GM21576 (cell line): ENCODE results near the gene MARCHF9.

Experiments used
- ATAC-seq: cut with Tn5 transposase; IDR thresholded peaks from one replicate; pipeline ENCODE4 v1.9.1; 2021; ENCODE audit warnings: mild to moderate bottlenecking, moderate library complexity; ENCODE audit not compliant: unreplicated experiment

MARCHF9 gene

DNA sequence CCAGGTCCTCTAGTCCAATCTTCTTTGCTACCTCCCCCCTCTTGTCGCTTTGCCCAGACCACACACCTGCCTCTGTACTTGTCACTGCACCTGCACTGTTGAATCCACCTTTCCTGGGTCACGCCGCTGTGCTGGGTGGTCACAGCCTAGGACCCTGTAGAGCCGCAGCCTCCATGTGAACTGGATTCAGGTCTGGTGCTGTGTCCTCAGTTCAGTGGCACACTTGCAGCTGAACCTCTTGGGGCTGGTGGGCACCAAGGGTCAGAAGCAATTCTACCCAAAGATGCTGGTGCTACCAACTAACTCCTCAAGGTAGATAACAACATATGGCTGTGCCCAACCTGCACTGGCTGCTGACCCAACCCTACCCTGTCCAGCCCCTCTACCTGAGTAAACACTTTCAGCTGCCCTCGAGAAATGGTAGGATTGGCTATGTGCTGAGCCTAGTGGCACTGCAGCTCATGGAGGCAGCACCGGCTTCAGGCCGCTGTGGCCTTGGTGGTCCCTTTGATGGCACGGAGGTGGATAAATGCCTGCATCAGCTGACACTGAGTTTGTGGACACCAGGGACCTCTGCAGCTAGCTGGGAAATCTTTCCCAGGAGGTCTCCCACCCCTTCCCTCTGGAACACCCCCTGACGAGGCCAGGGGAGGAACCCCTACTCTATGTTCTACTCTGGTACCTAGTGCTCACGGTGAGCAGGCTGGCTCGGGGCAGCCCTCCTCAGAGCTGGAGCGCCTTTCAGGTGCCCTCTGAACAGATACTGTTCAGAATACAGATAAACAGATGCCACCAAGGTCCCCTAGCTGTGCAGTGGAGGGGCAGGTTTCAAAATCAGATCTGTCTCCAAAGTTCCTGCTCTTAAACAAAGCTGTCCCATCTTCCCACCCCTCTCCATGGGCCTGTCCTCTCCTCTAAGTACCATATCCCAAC, 30.6 kb upstream of the MARCHF9 start:
- no peak for ATAC-seq

DNA sequence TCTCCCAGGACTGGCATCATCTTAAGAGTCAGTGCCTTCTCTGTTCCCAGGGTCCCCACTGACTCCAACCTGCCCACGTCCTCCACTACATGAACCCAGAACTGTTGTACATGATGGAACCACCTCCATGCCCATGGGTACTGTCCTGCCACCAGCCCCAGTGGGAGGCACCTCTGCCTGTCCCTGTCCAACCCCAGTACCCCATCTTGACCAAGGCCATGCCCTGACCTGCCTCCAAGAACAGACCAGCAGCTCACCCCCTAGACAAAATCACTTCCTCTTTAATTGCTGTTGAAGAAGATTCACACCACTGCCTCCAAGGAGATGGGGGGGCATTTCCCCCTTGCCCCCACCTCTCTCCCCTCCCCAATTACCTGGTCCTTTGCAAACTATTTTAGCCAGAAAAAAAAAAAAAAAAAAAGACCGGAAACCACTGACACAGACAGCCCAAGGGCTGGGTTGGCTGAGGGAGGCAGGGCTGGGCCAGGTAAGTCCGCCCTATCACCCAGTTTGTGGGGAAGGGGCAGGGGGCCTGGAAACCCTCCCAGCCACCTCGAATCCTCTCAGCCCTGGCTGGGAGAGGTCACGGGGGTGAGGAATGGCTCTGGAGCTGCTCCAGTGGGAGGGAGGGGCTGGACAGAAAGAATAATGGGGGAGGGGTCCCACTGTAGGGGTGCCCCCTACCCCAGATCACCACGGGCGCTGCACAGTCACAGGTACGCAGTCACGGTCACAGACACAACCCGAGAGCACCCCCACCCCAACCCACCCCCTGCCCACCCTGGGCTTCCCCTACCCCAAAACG, 29.8 kb upstream of the MARCHF9 start:
- no peak for ATAC-seq

DNA sequence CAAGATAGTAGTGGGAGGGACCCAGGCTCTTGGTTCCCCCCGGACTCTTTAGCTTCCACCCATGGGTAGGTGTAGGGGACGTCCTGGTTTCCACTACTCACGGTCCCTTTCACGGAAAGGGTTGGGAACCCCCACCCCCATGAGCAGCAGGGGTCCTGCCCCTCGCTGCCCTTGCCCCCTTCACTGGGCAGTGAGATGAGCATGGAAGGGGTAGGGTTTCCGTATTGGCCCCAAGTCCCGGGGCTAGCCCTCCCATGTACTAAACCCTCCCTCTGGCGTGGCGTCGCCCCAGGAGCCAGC, 29.1 kb upstream of the MARCHF9 start:
- no peak for ATAC-seq

DNA sequence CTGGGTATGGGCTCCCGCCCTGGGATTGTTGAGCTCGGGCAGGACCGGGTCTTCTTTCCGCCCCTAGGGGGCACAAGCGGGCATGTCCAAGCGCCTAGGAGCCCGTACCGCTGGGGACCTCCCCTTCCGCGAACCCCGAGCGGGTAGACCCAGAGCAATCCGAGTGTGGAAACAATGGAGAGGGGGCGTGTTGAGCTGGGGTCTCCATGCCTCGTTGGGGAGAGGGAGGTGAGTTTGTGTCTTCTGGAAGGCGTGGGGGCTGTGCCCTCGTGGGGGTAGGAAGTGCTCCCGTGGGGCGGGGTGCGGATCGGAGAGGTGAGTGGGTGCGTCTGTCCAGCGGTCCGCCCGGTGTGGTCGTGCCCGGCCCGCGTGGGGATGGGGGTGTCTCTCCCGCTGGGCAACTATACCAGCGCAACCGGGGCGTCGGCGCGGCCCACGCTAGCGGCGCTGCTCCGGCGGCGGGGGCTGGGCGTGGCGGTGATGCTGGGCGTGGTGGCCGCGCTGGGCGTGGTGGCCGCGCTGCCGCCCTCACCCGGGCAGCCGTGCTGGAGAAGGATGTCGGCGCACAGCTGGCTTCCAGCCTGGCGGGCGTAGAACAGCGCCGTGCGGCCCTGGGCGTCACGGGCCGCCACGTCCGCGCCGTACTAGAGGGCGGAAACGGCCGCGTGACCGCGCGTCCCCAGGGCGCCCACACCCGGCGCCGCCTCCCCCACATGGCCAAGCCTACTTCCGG, 28.6 kb upstream of the MARCHF9 start:
- no peak for ATAC-seq

DNA sequence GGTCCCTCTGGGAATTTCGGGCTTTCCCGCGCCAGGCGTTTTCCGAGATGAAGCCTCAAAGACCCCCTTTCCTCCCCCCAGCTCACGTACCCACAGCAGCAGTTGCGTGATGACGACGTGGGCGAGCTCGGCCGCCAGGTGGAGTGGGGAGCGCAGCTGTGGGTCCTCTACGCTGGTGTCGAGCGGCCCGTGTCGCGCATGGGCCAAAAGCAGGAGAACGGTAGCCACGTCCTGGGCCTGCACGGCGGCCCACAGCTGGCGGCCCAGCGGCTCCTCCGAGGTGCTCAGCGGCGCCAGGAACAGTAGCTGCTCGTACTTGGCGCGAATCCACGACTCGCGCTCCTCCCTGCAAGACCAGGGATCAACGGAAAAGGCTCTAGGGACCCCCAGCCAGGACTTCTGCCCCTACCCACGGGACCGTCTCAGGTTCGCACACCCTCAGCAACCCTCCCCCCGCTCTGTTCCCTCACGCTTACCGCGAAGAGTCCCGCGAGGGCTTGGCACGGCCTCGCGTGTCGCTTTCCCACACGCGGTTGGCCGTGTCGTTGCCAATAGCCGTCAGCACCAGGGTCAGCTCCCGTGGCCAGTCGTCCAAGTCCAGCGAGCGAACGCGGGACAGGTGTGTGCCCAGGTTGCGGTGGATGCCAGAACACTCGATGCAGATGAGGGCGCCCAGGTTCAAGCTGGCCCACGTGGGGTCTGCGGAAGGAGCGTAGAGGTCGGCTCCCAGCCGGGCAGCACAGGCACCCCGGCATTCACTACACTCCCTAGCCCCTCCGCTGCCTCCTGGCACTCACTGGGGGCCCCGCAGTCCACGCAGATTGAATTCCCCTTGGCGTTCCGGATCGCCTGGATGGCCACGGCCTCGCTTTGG, 27.8 kb upstream of the MARCHF9 start:
- ATAC-seq: no peak

DNA sequence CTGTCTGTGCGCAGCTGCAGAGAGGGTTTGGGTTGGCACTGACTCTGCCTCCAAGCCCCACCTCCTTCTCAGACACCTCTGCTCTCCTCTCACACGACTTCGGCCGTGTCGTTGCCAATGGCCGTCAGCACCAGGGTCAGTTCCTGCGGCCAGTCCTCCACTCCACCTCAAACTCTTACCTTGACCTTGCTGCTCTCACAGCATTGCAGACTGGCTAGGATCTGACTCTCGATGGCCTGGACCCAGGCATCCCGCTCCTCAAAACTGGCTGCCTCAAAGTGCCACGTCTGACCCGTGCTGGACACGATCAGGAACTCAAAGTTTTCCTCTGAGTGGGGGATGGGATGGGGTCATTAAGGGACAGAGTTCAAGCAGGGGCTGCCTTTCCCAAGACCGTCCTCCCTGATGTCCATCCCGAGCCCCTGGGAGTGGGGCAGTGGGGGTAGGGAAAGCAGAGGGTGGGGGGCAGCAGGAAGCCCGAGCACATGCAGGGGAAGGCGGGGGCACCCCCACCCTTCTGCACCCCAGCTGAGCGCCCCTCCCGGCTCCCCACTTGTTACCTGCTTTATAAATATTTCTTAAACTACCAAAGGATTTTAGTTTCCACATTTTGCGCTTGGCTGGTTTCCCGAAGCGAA, 27.0 kb upstream of the MARCHF9 start:
- no peak for ATAC-seq

DNA sequence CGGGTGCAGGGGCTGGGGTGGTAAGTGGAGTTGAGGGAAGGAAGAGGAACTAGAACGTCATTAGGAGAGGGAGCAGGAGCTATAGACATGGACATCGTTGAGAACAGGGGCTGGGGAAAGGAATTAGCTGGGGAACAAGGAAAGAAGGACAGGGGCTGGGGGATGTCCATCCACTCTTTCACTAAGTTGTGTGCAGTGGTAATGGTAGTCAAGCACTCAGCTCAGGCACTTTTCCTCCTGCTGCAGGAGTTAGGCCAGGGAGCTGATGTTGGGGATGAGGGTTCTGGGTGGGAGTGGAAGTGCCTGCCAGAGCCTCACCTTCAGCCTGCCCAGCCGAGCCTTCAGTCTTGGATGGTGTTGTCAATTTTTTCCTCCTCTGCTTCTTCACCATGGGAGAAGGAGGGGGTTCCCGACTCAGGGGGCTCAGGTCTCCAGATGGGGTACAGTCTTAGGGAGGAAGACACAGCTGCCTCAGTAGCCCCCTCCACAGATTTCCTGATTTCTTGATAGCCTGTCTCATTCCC, 25.5 kb upstream of the MARCHF9 start:
- no peak for ATAC-seq

DNA sequence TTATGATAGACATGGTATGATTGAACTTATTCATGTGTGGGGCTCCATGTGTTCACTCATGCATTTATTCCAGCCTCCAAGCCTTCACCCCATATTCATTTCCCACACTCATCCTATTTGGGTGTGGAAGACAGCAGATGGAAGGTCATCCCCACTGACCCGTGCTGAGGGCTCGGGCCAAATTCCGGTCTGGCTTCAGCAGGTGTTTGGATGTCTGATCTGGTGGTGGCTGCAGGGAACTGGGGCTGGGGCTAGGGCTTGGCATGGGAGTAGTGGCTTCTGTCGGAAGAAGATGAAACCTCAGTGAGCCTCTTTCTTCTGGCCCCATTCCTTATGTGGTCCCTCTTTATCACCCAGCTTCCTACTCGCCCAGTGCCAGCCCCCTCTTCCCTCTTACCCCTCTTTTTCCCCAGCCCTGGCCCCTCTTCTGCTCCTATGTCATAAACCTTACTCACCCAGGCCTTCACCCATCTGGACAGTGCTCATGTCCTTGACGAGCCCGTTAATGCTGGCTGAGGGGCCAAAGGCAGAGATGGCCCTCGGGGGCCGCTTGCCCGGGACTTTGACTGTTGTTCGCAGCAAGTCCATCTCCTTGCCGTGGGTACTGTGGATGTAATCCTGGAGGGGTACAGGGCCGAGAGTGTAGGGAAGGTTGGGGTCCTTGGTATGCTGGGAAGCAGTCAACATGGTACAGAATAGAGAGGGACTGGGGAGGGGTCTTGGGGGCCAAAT, 24.4 kb upstream of the MARCHF9 start:
- no peak for ATAC-seq

DNA sequence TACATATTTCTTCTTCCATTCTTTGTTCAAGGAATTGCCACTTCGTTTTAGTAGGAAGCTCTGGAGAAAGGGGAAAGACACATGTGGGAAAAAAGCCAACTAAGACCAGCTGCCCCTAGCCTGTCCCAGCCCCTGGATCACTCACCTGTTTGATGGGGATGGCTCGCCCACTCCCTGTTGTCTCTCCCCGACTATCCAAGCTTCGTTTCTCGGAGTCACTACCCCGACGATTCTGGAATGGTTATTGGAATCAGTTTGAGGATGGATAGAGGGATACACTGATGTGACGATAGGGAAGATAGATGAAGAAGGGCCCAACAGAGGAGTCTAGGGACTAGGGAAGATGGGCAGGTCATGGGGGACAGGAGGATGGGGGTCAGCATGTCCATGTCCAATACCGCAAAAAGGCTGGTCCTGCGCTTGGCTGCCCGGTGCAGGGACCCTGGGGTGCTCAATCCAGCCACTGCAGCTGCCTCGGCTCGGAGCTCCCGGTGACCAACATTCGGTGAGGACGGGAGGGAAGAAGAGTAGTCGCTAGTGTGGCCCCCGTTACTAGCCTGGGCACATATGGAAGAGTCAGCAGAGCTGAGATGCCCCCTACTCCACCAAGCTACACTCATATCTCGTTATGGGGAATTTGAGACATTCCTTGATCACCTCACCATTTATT, 23.4 kb upstream of the MARCHF9 start:
- ATAC-seq: no peak

DNA sequence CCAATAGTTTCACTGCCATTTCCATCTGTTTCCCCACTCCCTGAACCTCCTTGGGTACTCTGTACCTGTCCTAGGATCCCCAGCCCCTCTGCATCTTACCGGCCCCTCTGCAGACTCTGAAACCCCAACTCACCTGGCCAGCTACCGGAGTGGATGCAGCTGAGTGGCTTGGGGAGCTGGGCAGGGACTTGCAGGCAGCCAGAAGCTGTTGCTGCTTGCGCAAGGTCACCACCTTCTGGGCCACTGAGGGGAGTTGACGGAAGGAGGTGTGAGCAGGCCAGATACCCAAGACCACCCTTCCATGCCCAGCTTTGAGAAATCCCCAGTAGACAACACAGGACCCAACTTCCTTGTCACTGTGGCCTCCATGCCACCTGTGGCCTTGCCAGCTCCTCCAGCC, 22.6 kb upstream of the MARCHF9 start:
- ATAC-seq: no peak

DNA sequence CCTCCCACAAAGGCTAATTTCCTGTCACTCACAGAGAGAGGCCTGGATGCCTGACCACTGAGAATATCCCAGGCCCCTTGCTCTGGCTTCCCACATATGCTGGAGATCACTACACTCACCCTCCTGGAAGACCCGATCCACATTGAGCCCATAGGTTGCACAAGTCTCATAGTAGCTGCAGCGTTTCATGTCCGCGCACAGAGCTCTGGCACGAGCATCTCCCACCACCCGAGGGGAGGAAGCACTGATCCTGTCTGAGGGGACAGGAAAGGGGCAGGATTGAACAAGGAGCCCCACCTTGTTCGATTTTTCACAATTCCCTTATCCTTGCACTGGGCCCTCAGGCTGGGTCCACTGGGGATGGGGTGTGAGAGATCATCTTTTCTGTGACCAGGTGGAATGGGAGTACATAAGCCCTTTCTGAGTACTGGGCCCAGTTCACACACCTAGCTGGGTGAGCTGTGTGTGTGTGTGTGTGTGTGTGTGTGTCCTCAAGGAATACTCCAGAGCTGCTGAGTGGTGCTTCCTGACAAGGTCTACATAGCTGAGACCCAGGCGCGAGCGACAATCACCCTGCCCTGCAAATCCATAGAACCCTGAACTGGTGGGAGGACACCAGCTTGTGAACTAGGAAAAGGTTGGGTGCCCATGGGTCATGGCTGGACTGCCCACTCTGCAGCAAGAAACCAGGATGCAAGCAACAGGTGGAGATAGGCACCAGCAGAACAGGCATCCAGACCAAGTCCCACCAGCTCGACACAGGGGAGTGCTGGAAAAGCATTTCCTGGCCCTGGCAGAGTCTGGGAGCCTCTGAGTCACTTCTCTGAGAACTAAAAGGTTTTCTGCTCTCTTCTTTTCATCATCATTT, 21.9 kb upstream of the MARCHF9 start:
- ATAC-seq: no peak

DNA sequence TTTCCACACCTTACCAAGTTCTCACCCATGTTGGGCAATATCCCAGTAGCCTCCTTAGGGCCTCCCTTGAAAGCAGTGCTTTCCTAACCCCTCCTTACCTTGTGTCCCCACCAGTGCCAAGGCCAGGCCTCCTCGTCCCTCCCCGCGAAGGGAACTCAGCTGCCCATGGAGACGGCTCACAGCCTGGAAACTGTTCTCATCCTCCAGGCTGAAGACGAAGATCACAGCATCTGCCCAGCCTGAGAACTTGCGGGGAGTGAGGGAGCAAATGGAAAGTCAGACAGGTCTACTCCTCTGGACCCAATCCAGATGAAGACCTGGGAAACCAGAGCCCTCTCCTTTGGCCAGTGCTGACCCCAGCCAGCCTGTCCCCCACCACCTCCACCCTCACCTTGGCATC, 21.0 kb upstream of the MARCHF9 start:
- no peak for ATAC-seq

DNA sequence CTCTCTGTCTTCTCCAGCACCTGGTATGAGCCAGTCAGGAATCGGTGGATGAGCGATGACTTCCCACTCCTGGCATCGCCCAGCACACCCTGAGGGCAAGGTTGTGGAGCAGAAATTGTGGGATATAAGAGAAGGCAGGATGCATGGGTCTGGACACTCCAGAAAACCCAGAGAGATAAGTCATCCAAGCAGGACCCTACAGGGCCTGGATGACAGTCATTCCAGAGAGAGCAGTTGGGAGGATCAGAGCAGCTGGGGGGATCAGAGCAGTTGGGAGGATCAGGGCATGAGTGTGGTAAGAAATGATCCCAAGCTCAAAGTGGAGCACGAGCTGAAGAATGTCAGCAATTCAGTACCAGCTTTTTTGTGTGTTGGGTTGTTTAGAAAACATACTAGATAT, 20.3 kb upstream of the MARCHF9 start:
- no peak for ATAC-seq

DNA sequence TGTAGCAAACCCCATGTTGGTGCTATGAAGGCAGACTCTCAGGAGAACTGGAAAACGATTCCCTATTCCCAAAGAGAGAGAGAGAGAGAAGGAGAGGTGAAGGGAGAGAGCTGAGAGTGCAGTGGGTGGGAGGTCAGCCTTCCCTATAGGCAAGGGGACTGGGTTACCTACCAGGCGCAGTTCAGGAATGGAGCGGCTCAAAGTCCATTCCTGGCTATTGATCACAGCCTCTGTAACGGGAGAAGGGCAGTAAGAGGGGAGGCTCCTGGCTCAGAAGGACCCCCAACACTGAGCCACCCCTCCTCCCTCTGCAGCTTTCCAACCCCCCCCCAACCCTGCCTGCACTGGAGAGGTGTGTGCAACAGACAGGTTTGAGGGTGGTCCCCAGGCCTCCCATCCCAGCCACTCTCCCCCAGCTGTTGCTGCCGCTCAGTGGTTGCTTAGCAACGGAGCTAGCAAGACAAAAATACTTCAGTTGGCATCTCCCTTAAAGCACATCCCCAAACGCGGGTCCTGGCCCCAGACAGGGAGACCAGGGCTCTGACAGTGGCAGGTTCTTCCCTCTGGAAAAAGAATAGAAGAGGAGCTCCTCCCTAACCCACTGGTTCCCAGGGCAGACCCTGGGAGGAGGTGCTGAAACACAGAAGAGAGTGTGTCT, 19.6 kb upstream of the MARCHF9 start:
- ATAC-seq: no peak

DNA sequence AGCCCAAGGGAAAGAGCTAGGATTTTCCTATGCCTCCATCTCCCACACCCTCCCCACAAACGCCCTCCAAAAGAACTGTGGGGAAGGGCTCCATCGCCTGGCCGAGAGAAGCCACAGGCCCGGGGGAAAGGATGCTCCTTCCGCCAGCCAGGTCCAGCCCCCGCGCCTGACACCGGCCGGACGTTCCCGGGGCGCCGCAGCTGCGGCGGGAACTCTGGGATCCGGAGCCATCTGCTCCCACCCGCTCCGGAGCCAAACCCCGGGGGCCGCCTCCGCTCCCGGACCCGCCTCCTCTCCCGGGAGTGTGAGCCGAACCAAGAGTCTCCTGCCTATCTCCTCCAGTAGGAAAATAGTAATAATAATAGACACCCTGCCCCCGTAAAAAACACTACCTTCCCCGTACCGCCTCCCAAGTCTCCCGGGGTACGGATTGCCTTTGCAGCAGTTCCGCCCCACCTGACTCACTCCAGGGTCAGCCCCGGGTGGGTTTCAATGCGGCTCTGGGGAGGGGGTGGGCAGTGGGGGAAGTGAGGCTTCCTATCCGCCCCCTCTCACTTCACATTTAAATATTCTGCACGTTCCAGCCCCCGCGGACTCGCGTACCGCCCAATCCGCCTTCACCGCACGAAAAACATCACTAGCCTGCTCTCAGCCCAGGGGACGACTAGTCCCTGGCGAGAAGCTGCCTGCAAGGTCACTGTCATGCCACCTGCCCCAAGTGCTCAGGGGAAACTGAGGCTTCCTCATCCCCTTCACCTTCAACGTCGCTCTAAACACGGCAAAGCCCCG, 18.8 kb upstream of the MARCHF9 start:
- no peak for ATAC-seq

DNA sequence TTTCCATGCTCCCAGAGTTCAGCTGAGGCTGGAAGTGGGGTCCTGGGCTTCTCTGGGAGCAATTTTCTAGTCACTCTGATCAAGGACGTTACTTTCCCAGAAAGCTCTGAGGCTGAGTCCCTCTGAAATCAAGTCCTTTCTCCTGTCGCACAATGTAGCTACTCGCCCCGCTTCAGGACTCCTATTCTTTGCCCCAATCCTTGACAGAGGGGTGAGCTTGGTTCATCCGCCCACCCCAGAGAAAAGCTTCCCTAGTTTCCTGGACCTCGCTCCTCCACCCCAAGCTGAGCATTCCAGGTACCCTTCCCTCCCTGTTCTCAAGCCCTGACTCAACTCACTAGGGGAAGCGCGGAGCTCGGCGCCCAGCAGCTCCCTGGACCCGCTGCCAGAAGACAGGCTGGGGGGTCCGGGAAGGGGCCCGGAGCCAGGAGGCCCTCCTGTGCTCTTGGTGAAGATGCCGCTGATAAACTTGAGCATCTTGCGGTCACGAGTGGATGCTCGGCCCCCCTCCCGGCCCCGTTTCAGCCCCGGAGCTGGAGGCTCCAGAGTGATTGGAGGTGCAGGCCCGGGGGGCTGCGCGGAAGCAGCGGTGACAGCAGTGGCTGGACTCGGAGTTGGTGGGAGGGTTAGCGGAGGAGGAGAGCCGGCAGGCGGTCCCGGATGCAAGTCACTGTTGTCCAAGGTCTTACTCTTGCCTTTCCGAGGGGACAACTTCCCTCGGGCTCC, 18.0 kb upstream of the MARCHF9 start:
- no peak for ATAC-seq
